Stomach (tissue), 9 donors: ENCODE results near the gene PDE4B. TPM values are rescaled to one million over a fixed set of nuclear protein-coding genes. Genes with fewer than 3 reads are reported as not detected.

Source experiments
- DNase-seq, 2 donors: peaks; one replicate each; pipeline versions ENCODE4 v3.0.0 to v3.0.0-alpha.2; 2013 to 2019
- H3K27ac ChIP-seq, 5 donors: fragments of 200-600 bp in 4 of 5; sonication (generic) in 4 of 5; one replicate each; pipeline ENCODE4 v1.5.1; 2013 to 2019; ENCODE audit warnings: mild to moderate bottlenecking in 1 of 5, moderate library complexity in 1 of 5
- H3K27me3 ChIP-seq, 3 donors: fragments of 200-600 bp; sonication (generic); one replicate each; pipeline ENCODE4 v1.5.1; 2017 to 2019; ENCODE audit warnings: mixed run types in 1 of 3
- H3K36me3 ChIP-seq, 4 donors: fragments of 200-600 bp; sonication (generic); 1 replicate in 3 of 4; 2 replicates in 1 of 4; pipeline ENCODE4 v1.5.1; 2016 to 2019
- H3K4me1 ChIP-seq, 4 donors: fragments of 200-600 bp; sonication (generic); one replicate each; pipeline ENCODE4 v1.5.1; 2016 to 2019
- H3K4me3 ChIP-seq, 4 donors: fragments of 200-600 bp; sonication (generic) in 3 of 4; one replicate each; pipeline ENCODE4 v1.5.1; 2016 to 2019; ENCODE audit warnings: mild to moderate bottlenecking in 1 of 4
- H3K9me3 ChIP-seq, 4 donors: fragments of 200-600 bp; sonication (generic); one replicate each; pipeline ENCODE4 v1.5.1; 2016 to 2019
- CTCF ChIP-seq, 7 experiments: fragments of 450-650 bp in 4 of 7; fragments of 200-600 bp in 3 of 7; sonication (generic) in 3 of 7; IDR thresholded peaks; one replicate each; pipeline ENCODE4 v1.5.1; 2016 to 2019; ENCODE audit warnings: antibody characterized with exemption in 7 of 7, control low read depth in 2 of 7, mild to moderate bottlenecking in 1 of 7
- EP300 ChIP-seq: sonication (generic); formaldehyde crosslinking; IDR thresholded peaks from one replicate; pipeline ENCODE4 v1.6.1; 2017; ENCODE audit warnings: antibody characterized with exemption
- POLR2A ChIP-seq, 4 donors: fragments of 450-650 bp; IDR thresholded peaks; one replicate each; pipeline ENCODE4 v1.6.1; 2016; ENCODE audit warnings: antibody characterized with exemption in 4 of 4, control low read depth in 2 of 4, mild to moderate bottlenecking in 1 of 4, moderate library complexity in 1 of 4
- POLR2AphosphoS5 ChIP-seq, 3 donors: sonication (generic); formaldehyde crosslinking; IDR thresholded peaks; one replicate each; pipeline ENCODE4 v1.6.1; 2016; ENCODE audit warnings: antibody characterized with exemption in 3 of 3
- WGBS, 5 donors: extraction: QIAGEN DNeasy Blood & Tissue Kit in 3 of 5; methylation state at CpG; one replicate each; pipeline versions ENCODE4 v1.1.5 to v1.1.7; 2013 to 2018; 5-methylcytosine and 5-hydroxymethylcytosine counted together
- intact Hi-C: fragments of 100-400 bp; cut with DNase I; formaldehyde crosslinking; loops from one replicate; pipeline ENCODE4 v1.15.1; 2023; ENCODE audit warnings: low total_unique reads
- polyA plus RNA-seq, 3 donors: library from polyadenylated mRNA; stranded (reverse); fragments of 200-250 nt; gene quantifications; one replicate each; pipeline ENCODE4 v1.2.3, GENCODE V29; 2013
- total RNA-seq, 5 donors: library from RNA; depleted of rRNA; stranded (reverse); fragments of >200 nt; gene quantifications; one replicate each; pipeline versions ENCODE4 v1.1.0 to v1.2.3, GENCODE V29; 2014 to 2016
- donor health status: healthy with polysubstance abuse.
- donor health status: Bipolar disorder and iron deficiency.
- donor health status: healthy.

The PDE4B gene
- total and polyA plus RNA-seq, 8 donors, result 0.45 to 34.3 (median 3.2) TPM

- H3K4me1 ChIP-seq, result peaks cover 19 to 60% (median 38%) of the 10 kb centered on the region in 4 donors
- H3K27ac ChIP-seq, result peak overlapping the region in 4 of 5 donors; percentile 30 to 59 (median 46)
- no peak for TF ChIP-seq EP300
- TF ChIP-seq POLR2A (IDR thresholded peaks at IDR 0.05), result no peak
- TF ChIP-seq POLR2AphosphoS5 (IDR thresholded peaks at IDR 0.05), result no peak
- TF ChIP-seq CTCF (IDR thresholded peaks at IDR 0.05), result no peak
- H3K9me3 ChIP-seq, result no peaks in the 10 kb centered on the region
- no peak overlapping the region for H3K4me3 ChIP-seq
- WGBS, 5 donors, result 76 to 84% (median 83%) methylated on average over 3 of the region's 3 CpGs
- H3K36me3 ChIP-seq, result no peaks in the 10 kb centered on the region
- DNase-seq, result no peak
- intact Hi-C loops, result no loop called here
- H3K27me3 ChIP-seq, result no peaks in the 10 kb centered on the region
These were observed 483.5 kb downstream of the PDE4B start for GRCh38 chr1:66276218-66276617.

- no peaks in the 10 kb centered on the region for H3K27me3 ChIP-seq
- intact Hi-C loops, result no loop called here
- TF ChIP-seq POLR2AphosphoS5 (IDR thresholded peaks at IDR 0.05), result no peak
- no peak for TF ChIP-seq POLR2A (IDR thresholded peaks at IDR 0.05)
- no peak for TF ChIP-seq EP300
- TF ChIP-seq CTCF (IDR thresholded peaks at IDR 0.05), result no peak
- H3K4me3 ChIP-seq, result no peak overlapping the region
- peak in 1 of 2 donors; percentile 48 for DNase-seq
- no peaks in the 10 kb centered on the region for H3K36me3 ChIP-seq
- H3K4me1 ChIP-seq, result peaks cover 7 to 54% (median 36%) of the 10 kb centered on the region in 4 donors
- H3K27ac ChIP-seq, result peak overlapping the region in 2 of 5 donors; percentile 25 to 35
- 34 to 45% (median 37%) methylated on average over 7 of the region's 7 CpGs for WGBS, 5 donors
- no peaks in the 10 kb centered on the region for H3K9me3 ChIP-seq
These were observed 485.7 kb downstream of the PDE4B start for GRCh38 chr1:66278260-66279021.

GRCh38 chr1:66281808-66282207 is 489.1 kb downstream of the PDE4B start:
- Histone ChIP-seq H3K4me3 (no peak overlapping the region), H3K9me3 (no peaks in the 10 kb centered on the region), H3K27ac (peak overlapping the region in 1 of 5 donors; percentile 35), H3K27me3 (no peaks in the 10 kb centered on the region), H3K4me1 (peaks cover 0 to 40% (median 22%) of the 10 kb centered on the region in 4 donors), H3K36me3 (no peaks in the 10 kb centered on the region)
- DNase-seq, result no peak
- TF ChIP-seq CTCF (IDR thresholded peaks at IDR 0.05), result no peak
- no peak for TF ChIP-seq EP300
- TF ChIP-seq POLR2A (IDR thresholded peaks at IDR 0.05), result no peak
- no peak for TF ChIP-seq POLR2AphosphoS5 (IDR thresholded peaks at IDR 0.05)
- WGBS, 5 donors, result 95 to 97% (median 95%) methylated on average over 3 of the region's 3 CpGs
- intact Hi-C loops, result no loop called here

GRCh38 chr1:66282343-66282852 is 489.7 kb downstream of the PDE4B start:
- WGBS, 5 donors, result 52 to 72% (median 58%) methylated on average over 2 of the region's 2 CpGs
- DNase-seq, result peak in 1 of 2 donors; percentile 66
- H3K27me3 ChIP-seq, result no peaks in the 10 kb centered on the region
- no peak for TF ChIP-seq POLR2A (IDR thresholded peaks at IDR 0.05)
- TF ChIP-seq CTCF (IDR thresholded peaks at IDR 0.05), result no peak
- H3K27ac ChIP-seq, result peak overlapping the region in 3 of 5 donors; percentile 2 to 35 (median 27)
- intact Hi-C loops, result no loop called here
- peaks cover 0 to 40% (median 22%) of the 10 kb centered on the region in 4 donors for H3K4me1 ChIP-seq
- H3K4me3 ChIP-seq, result no peak overlapping the region
- H3K9me3 ChIP-seq, result no peaks in the 10 kb centered on the region
- no peaks in the 10 kb centered on the region for H3K36me3 ChIP-seq
